ENCODE data around the gene TEX2. TPM values are rescaled to one million over a fixed set of nuclear protein-coding genes. Genes with fewer than 3 reads are reported as not detected.
A peak's percentile ranks its signal among the peaks of the same experiment; 100 is the strongest.

Gene TEX2
- total RNA-seq, 4 donors from 2014 or later = 35.5 to 41.3 (median 36.9) TPM

DNA sequence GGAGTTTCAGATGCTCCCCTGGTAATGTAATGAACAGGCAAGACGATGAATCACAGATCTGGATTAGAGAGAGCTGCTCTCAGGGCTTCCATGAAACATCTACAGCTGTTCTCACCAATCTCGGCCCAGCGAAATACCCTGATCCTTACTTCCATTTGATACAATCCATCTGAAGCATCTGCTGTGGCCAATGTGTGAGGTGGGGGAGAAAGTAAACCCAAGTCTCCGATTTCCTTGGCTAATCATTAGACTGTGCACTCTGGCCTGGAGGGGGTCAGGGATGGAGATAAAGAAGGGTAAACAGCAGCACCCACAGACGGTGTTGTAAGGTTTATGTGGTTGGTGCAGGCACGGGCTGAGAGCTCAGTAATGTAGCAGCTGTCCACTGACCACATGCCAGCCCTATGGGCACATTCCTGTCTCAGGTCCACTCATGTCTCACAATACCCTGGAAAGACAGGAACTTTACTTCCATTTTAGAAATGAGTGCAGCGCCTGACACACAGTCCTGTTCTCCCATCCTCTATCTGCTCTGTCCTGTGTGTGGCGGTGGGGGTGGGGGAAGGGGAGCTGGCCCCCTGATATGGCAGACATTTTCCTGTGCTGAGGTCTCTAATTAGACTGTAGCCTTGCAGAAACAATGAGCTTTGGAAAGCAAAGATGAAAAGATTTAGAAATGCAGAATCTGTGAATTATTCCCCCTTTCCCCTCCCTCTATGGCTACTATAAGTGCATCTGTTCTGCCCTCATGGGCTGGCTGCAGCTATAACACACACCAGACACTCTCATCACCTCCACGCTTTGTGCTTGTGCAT is 84.8 kb downstream of the TEX2 start:
- TF ChIP-seq CTCF (IDR thresholded peaks at IDR 0.05) = no peak
- no peak for TF ChIP-seq POLR2A (IDR thresholded peaks at IDR 0.05)
- no peak for TF ChIP-seq POLR2AphosphoS5 (IDR thresholded peaks at IDR 0.05)
- TF ChIP-seq EP300 (IDR thresholded peaks at IDR 0.05) = no peak
- H3K27ac ChIP-seq = no peak overlapping the region
- H3K9me3 ChIP-seq = no peaks in the 10 kb centered on the region
- no peak overlapping the region for H3K4me3 ChIP-seq
- no peak for DNase-seq (ENCODE audit: low spot score in 2 of 2)
- WGBS = 82% methylated on average over 9 of the region's 9 CpGs
- no peaks in the 10 kb centered on the region for H3K27me3 ChIP-seq
- H3K4me1 ChIP-seq = peaks cover 3% of the 10 kb centered on the region
- peaks cover 13% of the 10 kb centered on the region for H3K36me3 ChIP-seq

DNA sequence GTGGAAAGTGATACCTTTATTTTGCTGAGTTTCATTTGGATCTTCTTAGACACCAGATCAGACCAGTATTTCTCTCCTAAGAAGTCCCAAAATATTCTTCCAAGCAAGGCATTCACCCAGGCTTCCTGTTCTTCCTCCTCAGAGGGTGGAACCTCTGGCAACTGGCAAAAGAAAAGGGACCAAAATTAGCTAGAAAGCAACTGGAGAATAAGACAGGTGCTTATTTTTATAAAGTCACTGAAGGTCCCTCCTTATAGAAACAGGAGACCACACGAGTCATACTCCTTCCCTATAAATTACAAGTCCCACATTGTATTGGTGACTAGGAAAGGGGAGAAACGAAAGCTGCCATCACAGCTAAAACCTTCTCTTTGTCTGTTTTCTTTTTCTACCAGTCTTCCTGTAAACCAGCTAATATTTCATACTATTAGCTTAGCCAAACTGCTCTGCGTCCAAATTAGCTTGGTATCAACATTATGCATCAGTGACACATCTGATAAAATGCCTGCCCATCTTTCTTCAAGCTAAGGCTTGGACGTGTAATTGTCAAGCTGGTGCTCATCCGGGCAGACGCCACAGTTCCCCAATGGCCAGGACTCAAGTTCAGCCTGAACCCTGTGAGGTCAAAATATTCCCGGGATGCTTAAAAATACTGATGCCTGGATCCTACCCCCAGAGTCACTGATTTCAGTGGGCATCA is 85.6 kb downstream of the TEX2 start:
- DNase-seq (ENCODE audit: low spot score in 2 of 2) = no peak

GRCh38 chr17:64176556-64176955 is 86.5 kb downstream of the TEX2 start:
- Histone ChIP-seq H3K9me3 (no peaks in the 10 kb centered on the region), H3K36me3 (peaks cover 13% of the 10 kb centered on the region), H3K27ac (no peak overlapping the region), H3K4me1 (peaks cover 3% of the 10 kb centered on the region), H3K27me3 (no peaks in the 10 kb centered on the region), H3K4me3 (no peak overlapping the region)
- no peak for DNase-seq (ENCODE audit: low spot score in 2 of 2)
- TF ChIP-seq EP300 (IDR thresholded peaks at IDR 0.05) = no peak
- no peak for TF ChIP-seq POLR2A (IDR thresholded peaks at IDR 0.05)
- TF ChIP-seq POLR2AphosphoS5 (IDR thresholded peaks at IDR 0.05) = no peak
- TF ChIP-seq CTCF (IDR thresholded peaks at IDR 0.05) = no peak

More for the DNA sequence above, 85.6 kb downstream of the TEX2 start:
- Histone ChIP-seq H3K9me3 (no peaks in the 10 kb centered on the region), H3K4me3 (no peak overlapping the region), H3K4me1 (peaks cover 3% of the 10 kb centered on the region), H3K27me3 (no peaks in the 10 kb centered on the region), H3K36me3 (peaks cover 13% of the 10 kb centered on the region), H3K27ac (no peak overlapping the region)
- WGBS = 87% methylated on average over 7 of the region's 7 CpGs
- TF ChIP-seq POLR2AphosphoS5 (IDR thresholded peaks at IDR 0.05) (no peak), POLR2A (IDR thresholded peaks at IDR 0.05) (no peak)

DNA sequence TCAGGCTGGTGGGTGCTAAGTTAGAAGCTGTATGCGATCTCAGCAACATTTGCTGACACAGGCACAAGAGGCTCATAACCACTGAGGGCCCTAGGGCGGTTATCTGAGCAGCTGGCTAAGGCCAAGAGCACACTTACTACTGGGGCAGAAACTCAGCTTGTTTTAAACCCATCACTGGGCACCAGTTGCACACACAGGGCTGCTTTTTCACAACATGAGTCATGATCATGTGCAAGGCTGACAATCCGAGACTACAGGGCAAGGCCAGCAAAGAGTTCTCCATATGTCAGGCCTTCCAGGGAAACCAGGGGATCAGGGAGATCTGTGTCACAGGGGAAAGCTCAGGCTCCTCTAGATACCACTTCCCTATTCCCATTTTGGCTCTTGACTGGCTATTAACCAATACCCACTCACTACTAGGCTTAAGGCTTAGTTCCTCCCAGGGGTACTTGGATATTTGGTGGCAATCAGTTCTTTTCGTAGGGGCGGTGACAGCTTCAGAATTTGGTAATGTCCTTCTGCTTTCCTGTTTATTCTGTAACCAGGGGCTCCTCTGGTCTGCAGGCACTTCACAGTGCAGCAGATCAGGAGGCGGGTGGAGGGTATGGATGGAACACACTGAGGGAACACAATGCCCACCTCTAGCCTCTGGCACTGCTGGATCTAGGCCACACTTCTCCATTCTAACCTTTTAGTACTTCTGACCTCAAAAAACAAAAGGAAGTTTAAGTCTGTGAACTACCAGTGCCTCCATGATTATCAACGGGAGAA is 88.2 kb downstream of the TEX2 start:
- H3K27ac ChIP-seq = peak overlapping the region; percentile 48
- 82% methylated on average over 5 of the region's 7 CpGs for WGBS
- H3K36me3 ChIP-seq = peaks cover 23% of the 10 kb centered on the region
- H3K4me1 ChIP-seq = peaks cover 3% of the 10 kb centered on the region
- no peak overlapping the region for H3K4me3 ChIP-seq
- H3K9me3 ChIP-seq = no peaks in the 10 kb centered on the region
- H3K27me3 ChIP-seq = no peaks in the 10 kb centered on the region
- DNase-seq (ENCODE audit: low spot score in 2 of 2) = no peak
- TF ChIP-seq CTCF (IDR thresholded peaks at IDR 0.05) = no peak
- TF ChIP-seq POLR2A (IDR thresholded peaks at IDR 0.05) = no peak
- no peak for TF ChIP-seq POLR2AphosphoS5 (IDR thresholded peaks at IDR 0.05)
- no peak for TF ChIP-seq EP300 (IDR thresholded peaks at IDR 0.05)

DNA sequence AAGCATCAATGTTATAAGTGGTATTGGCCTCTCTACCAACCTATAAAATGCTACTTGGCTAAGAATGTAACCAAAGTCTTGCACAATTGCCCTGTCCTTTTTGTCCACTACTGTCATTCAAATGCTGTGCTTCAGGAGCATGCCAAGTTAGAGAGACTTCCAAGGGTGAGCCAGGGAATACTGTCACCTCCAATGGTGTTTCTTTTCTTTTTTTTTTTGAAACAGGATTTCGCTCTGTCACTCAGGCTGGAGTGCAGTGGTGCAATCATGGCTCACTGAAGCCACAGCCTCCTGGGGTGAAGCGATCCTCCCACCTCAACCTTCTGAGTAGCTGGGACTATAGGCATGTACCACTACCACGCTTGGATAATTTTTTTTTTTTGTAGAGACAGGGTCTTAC is 89.4 kb downstream of the TEX2 start:
- no peak overlapping the region for H3K27ac ChIP-seq
- H3K4me3 ChIP-seq = no peak overlapping the region
- no peaks in the 10 kb centered on the region for H3K27me3 ChIP-seq
- peaks cover 3% of the 10 kb centered on the region for H3K4me1 ChIP-seq
- peaks cover 26% of the 10 kb centered on the region for H3K36me3 ChIP-seq
- 92% methylated on average over 3 of the region's 3 CpGs for WGBS
- DNase-seq (ENCODE audit: low spot score in 2 of 2) = no peak
- TF ChIP-seq CTCF (IDR thresholded peaks at IDR 0.05) = no peak
- TF ChIP-seq POLR2AphosphoS5 (IDR thresholded peaks at IDR 0.05) = no peak
- no peak for TF ChIP-seq POLR2A (IDR thresholded peaks at IDR 0.05)
- TF ChIP-seq EP300 (IDR thresholded peaks at IDR 0.05) = no peak
- H3K9me3 ChIP-seq = no peaks in the 10 kb centered on the region
